ENCODE results near the gene FBXO4.

FBXO4 gene, protein sequence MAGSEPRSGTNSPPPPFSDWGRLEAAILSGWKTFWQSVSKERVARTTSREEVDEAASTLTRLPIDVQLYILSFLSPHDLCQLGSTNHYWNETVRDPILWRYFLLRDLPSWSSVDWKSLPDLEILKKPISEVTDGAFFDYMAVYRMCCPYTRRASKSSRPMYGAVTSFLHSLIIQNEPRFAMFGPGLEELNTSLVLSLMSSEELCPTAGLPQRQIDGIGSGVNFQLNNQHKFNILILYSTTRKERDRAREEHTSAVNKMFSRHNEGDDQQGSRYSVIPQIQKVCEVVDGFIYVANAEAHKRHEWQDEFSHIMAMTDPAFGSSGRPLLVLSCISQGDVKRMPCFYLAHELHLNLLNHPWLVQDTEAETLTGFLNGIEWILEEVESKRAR

DNA sequence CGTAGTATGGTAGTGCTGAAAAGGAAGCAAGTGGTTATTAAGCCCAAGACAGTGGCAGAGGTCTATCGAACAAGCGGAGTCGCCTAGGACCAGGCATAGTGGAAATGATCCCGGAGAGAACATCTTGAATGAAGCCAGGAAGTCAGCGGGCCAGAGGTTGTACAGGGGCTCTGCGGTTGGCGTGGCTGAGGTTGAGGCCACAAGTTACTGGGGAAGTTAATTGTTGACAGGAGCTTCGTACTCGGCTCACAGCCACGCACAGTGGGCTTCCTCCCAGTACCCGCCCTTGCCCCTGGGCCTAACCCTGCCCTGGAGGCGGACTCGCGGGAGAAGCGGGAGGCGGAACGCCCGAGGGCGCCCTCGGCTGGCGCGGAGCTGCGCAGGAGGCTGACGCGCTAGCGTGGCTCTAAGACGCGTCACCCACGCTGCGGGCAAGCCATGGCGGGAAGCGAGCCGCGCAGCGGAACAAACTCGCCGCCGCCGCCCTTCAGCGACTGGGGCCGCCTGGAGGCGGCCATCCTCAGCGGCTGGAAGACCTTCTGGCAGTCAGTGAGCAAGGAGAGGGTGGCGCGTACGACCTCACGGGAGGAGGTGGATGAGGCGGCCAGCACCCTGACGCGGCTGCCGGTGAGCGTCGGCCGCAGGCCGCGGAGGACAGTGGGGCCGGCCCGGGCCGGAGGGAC is at the start of gene FBXO4:
FBXO4 (plus strand) TSS at position 410 of the 683 bp plus-strand sequence; CDS start at position 439, 29 bp downstream.
- peak; percentile 82 for DNase-seq (ENCODE audit: low read depth)

DNA sequence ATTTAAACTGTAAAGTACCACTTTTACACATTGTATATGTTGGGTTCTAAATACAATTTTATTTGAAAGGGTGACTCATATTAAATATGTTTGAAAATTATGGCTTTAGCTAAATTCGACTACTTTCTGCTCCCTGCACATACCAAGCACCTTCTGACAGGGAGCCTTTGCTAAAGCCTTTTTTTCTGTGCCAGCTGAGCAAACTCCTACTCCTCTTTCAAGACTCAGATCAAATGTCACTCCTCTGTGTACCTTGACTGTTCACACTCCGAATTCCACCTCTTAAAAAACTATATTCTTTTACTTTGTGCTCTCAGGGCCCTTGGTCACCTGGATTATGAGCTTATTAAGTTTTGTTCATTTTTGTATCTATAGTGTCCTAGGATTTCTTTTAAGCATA is 48.4 kb upstream of the FBXO4 start:
- no peak for DNase-seq (ENCODE audit: low read depth)

DNA sequence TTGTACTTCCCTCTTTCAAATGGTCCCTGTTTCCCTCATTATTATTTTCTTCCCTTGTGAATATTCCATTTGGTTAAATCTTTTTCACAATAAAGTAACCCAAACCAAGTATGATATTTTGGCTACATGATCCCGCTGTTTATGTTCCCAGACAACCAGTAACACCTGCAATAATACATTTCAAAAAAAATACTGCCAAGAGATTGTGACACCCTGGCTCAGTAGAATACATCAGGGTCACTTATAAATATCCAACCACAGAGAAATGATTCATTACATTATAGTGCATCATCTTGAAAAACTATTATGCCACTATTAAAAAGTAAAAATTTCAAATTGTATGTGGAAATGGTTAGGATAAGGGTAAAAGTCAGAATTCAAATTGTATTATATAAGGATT is 47.7 kb upstream of the FBXO4 start:
- DNase-seq (ENCODE audit: low read depth), result no peak

DNA sequence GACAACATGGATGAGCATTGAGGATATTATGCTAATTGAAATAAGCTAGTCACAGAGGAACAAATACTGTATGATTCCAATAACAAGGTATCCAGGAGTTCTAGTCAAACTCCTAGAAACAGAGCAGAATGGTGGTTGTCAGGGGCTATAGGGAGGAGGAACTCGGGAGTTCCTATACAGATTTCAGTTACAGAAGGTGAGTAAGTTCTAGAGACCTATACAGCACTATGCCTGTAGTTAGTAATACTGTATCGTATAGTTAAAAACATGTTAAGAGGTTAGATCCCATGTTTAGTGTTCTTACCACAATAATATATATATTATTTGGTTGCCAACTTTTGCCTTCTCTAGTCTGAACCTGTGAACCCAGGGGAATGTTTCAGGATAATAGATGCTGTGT is 46.9 kb upstream of the FBXO4 start:
- DNase-seq (ENCODE audit: low read depth), result no peak

DNA sequence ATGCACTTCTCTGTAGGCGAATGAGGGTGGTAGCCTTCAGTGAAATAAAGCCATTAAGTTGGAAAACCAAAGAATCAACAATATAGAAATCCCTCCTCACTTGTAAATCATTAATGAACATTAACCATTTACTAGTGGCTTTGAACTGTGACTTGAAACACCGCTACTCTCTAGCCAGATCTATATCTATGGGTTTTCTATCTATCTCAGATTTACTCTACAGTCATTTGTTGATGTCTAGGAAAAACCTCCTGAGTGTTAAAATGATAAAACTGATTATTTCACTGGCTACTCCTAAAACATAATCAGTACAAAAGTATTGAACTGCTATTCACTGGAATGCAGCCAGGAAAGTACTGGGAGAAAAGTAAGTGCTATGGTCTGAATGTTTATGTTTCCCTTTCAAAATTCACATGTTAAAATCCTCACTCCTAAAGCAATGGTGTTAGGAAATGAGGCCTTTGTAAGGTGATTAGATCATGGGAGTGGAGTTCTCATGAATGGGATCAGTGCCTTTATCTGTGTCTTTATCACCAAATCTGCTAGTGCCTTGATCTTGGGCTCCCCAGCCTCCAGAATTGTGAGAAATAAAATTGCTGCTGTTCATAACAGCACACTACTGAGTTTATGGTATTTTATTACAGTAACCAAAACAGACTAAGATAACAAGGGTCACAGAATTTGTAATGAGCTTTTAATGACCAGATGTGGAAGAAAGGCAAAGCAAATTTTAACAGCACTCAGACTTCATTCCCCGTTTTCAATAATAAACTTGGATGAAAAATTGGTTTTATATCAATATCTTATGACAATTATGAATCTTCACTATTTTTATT is 46.2 kb upstream of the FBXO4 start:
- no peak for DNase-seq (ENCODE audit: low read depth)

DNA sequence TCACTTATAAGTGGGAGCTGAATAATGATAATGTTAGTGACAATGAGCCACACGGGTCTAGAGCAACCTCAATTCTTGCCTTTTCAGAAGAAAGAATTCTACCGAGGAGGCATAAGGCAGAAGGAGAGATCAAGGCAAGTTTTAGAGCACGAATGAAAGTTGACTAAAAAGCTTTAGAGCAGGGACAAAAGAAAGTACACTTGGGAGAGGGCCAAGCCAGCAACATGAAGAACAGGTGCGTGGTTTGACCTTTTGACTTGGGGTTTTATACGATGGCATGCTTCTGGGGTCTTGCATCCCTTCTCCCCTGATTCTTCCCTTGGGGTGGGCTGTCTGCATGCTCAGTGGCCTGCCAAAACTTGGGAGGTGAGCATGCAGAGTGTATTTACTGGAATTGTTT is 42.3 kb upstream of the FBXO4 start:
- DNase-seq (ENCODE audit: low read depth), result no peak

DNA sequence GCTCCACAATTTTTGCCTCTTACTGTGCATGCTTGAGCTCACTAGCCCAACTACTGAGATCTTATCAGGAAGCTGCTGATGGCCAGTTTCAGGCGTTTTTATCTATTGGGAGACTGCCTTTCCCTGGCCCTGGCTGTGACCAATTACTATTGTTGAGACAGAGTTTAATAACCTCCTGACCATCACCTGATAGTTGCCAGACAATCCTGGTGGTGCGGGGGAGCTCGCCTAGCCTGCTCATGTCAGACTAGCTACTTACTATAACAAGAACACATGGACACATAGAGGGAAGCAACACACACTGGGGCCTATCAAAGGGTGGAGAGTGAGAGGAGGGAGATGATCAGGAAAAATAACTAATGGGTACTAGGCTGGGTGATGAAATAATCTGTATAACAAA is 41.8 kb upstream of the FBXO4 start:
- no peak for DNase-seq (ENCODE audit: low read depth)

DNA sequence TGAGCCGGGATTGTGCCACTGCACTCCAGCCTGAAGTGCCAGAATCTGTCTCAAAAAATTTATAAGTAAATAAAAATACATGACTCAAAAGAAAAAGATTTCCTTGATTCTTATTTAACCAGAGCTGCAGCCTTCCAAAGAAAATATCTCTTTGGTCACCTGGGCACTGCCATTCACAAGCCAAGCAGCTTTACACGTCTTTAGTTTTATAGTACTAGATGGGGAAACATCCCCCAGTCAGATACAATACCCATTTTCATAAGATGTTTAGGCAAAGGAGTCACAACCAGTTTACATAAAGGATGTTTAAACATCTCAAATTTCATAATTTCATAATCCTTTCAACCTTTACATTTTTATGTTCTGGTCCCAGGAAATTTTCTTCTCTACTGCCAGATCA is 41.1 kb upstream of the FBXO4 start:
- no peak for DNase-seq (ENCODE audit: low read depth)

DNA sequence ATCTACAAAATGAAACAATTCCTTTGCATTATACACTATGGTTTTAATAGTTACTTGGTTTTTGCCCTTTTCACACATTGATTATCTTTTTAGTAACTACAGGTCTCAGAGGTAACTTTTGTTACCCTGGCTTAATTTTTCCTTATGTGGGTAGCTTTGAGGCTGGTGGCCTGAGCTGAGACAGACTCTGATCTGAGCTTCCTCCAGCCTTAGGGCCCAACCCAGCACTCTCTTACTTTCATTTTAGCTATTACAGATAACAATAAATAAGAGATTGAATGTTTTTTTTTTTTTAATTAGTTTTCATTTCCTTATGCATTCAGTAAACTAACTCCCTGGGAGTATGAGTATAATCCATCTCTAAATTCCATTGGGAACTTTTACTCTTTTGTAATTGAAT is 39.8 kb upstream of the FBXO4 start:
- no peak for DNase-seq (ENCODE audit: low read depth)

DNA sequence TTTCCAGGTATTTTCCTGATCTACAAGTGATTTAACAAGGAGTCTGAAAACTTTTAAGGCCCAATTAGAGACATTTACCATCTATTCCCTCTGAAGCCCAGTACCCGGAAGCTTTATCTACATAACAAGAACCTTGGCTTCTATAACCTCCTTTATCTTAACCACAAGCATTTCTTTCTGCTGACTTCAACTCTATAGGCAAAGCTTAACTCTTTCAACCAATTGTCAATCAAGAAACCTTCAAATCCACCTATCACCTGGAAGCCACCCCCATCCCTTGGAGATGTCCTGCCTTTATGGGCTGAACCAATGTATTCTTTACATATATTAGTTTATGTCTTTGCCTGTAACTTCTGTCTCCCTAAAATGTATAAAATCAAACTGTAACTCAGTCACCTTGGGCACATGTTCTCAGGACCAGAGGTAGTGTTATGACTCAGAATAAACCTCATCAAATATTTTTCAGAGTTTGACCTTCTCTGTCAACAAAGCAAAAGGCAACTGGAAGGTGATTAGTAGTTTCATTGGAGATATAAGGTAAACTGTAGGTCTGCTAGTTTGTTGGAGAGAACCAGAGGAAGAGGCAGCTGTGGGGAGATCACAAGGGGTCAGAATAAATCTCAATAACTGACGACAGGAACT is 33.9 kb upstream of the FBXO4 start:
- no peak for DNase-seq (ENCODE audit: low read depth)

DNA sequence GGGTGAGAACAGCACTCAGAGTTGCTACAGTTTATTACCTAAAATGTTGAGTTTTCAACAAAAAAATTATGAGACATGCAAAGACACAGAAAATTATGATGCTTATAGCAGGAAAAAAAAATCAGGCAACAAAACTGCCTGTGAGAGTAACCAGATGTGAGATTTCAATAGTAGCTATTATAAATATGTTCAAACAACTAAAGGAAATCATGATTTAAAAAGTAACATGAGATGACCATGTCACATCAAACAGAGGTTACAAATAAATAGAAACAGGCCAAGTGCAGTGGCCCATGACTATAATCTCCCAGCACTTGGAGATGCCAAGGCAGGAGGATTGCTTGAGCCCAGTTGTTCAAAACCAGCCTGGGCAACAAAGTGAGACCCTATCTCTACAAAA is 33.0 kb upstream of the FBXO4 start:
- no peak for DNase-seq (ENCODE audit: low read depth)

DNA sequence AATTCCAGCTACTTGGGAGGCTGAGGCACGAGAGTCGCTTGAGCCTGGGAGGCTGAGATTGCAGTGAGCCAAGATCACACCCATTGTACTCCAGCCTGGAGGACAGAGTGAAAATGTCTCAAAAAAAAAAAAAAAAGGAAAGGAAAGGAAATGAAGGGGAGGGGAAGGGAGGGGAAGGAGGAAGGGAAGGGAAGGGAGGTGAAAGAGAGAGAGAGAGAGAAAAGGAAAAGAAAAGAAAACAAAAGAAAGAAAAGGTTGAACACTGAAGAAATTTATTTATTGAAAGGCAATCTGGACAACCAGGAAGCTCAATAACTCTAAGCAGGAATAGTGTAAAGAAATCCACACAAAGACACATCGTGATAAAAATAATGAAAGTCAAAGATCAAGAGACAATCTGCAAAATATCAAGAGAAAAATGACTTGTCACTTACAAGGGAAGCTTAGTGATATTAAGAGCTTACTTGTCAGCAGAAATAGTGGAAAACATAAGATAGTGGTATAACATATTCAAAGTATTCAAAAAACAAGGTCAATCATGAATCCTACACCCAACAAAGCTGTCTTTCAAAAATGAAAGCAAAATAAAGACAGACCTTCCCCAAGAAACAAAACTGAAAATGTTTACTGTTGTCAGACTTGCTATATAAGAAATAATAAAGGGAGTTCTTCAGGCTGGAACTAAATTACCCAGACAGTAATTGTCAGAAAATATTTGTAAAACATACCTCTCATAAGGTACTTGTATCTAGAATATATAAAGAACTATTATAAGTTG is 31.8 kb upstream of the FBXO4 start:
- DNase-seq (ENCODE audit: low read depth), result no peak

DNA sequence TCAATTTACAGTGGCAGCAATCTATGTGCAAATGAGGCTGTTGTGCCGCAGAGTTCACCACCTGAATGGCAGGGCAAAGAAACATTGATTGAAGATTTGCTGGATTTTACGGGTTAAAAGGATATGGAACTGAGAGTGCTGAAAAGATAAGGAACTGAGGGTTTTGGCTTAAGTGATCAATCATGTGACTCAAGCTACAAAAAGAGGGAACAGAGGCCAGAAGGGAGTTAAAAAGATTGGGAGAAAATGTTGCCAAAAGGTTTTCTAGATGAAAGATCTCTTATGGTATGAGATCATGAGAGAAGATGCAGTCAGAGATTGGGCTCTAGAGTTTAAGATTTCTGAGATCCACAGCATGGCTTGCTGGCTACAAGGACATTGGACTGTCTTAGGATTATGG is 28.9 kb upstream of the FBXO4 start:
- DNase-seq (ENCODE audit: low read depth), result no peak

DNA sequence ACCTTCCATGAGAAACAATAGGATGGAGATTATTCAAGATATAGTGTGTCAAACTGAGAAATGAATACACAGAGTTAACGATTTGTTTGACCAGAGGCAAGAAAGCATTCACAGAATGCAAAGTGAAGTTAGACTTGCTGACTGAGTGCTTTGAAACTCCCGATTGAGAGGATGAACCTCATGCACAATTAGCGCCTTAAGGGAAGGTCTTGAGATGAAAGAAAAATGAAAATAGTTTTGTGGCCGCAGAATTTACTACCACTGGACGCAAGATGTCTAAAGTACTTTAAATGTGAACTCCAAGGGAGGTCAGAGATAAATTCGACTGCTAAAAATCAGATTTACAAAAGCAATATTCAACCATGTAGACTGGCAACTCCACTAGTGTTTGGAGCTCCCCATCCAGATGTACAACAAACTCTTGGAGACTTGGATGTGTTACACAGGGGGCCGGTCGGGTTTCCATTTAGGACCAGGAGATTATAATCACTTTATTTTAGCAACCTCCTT is 21.6 kb upstream of the FBXO4 start:
- DNase-seq (ENCODE audit: low read depth), result no peak

DNA sequence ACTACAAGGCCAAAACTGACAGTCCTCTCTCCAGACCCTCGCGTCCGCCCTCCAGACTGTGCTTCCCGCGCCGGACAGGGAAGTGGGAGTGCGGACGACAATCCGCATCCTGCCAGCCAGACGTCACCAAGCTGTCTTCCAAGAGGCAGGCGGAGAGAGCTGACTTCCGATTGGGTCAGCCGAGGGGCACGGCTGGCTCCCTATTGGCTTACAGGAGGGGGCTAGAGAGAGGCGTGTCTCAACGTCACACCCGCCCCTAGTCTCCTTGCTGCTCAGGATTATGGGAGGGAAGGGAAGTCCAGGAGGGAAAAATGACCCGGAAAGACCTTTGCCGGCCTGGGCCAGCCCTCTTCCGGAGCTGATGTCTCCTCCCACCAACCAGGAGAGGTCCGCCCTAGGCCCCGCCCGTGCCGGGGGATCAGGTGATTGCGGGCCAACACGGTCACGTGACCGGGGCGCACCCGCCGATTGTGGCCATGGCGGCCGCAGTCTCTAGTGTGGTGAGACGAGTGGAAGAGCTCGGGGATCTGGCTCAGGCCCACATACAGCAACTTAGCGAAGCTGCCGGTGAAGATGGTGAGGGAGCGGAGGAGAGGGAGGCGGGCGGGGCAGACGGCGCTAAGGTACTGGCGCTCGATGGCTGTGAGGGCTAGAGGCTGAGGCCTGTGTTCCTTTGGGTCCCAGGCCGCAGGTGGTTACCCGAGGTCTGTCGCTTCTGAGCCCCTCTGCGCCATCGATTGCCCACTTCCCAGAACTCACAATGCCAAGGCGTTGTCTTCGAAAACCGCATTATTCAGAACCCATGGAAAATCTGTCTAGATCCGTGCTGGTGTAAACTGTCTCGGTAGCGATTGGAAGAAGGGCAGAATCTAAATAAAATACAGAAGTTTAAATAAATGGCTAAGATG is 20.9 kb upstream of the FBXO4 start, which contains the start of gene RIMOC1:
RIMOC1 (plus strand) TSS at position 453 of the 908 bp plus-strand sequence; CDS start at position 477, 24 bp downstream.
- DNase-seq (ENCODE audit: low read depth), result peak; percentile 97

DNA sequence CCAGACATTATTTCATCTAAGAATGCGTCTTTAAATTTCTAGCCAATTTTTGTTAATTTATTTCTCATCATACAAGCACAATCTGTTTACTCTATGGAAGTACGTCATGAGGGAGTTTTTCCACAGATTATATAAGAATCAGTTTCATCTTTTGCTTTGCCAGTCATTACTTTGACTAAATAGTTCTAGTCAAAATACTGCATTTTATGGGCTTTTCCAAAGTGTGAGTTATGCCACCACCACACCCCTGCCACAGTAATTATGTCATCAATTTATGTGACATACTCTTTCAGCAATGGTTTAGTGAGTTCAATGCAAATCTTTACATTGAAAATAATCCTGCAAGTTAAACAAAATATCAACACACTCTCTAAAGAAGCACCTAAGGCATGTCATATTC is 18.9 kb upstream of the FBXO4 start:
- no peak for DNase-seq (ENCODE audit: low read depth)

DNA sequence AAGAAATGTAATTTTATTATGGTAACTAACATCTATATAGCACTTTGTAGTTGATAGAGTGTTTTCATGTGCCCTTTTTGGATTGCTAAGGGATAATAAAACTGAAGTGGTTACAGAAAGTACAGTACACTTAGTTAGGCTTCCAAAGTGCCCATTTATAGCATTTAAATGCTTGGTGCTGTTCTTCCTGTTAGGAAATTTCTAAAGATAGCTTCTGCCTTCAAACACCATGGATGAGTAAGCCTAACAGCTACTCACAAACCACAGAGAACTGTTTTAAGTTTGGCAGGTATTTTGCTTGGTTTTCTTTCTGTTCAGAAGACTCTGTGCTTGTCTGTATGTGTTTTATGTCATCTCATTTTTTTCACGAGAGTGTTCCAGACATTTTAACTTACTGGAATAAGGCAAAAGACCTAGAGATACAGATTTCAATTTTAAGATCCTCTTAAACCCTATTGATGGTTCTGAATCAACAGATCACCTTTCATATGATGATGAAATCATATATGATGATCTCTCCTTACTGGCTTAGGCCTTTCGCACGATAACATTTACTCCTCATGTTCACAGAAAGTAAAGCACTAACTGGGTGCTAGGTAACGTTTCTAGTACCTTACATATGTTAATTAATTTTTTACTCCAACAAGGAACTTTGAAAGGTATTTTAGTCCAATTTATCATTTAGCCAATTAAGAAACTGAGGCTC is 16.6 kb upstream of the FBXO4 start:
- no peak for DNase-seq (ENCODE audit: low read depth)

DNA sequence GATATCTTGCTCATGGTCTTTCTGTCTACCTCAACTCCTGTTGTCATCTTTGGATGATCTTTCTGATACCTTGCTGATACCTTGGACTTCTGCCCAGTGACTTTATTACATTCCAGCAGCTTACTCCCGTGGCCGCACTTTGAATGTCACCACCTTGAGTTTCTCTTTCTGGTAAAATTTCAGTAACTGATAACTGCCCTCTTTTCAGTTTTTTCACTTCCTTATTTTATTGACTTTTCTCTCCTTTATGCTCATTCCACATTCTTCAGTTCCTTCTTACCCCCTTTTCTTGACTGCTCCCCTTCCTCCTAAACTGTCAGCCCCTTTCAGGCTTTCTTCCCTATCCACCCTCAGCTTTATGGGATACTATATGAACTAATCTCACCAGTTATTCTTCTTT is 7.0 kb upstream of the FBXO4 start:
- DNase-seq (ENCODE audit: low read depth), result no peak

DNA sequence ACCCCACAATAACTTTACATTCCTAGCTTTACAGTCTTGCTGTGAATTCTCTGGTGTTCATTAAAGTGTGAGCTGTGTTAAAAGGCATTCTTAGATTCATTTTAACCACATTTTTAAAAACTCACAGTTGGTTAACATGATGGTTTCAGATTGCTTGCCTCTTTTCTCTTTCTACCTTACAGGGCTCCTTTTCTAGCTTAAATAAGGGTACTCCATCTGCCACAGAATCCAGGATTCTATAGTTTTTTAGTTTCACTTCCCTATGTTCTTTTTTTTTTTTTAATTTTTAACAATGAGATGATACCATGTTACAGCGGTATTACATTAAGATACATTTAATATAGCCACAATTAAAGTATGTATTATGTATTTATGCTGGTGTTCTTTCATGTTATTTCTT is 3.9 kb upstream of the FBXO4 start:
- no peak for DNase-seq (ENCODE audit: low read depth)

All from activated T-helper 1 cell treated with Interleukin-2 at 50 U/mL for 16 hours (primary cell).